Stimulated activated CD8-positive, alpha-beta memory T cell treated with anti-CD3 and anti-CD28 coated beads, Interleukin-7, amount 100 ng/mL, for 48 hours (primary cell): ENCODE measurements around the gene LRP11.

Source experiments
- DNase-seq, 2 donors: peaks; one replicate each; pipeline ENCODE4 v3.0.0-alpha.2; 2020; ENCODE audit warnings: low read depth in 1 of 2; ENCODE audit errors: extremely low read depth in 1 of 2

LRP11 gene

DNA sequence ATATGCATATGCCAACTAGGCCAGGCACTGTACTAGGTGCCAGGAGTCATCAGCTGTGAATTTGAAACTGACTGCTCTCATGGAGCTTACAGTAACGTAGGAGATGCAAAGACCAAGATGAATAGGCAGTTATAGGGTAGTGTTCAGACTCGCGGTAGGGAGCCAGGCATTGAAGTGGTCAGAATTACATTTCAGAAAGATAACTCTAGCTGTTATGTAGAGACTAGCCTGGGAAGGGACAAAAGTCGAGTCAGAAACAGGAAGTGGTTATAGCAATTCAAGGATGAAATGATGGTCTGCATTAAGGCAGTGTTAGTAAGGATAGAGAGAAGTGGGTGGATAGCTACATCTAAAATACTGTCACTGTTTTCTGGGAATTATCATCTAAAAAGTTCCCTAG is 58.0 kb downstream of the LRP11 start:
- DNase-seq = no peak

DNA sequence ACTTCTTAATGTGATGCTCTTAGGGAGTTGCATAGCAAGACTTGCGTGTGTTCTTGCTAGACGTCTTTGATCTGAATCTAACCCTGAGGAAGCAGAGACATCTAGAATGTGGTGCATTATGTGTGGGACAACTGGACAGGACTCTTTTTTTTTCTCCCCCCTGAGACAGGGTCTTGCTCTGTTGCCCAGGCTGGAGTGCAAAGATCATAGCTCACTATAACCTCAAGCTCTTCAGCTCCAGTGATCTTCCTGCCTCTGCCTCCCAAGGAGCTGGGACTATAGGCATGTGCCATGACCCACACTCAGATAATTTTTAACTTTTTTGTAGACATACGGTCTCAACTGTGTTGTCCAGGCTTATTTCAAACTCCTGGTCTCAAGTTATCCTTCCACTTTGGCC is 80.6 kb downstream of the LRP11 start:
- DNase-seq = no peak

DNA sequence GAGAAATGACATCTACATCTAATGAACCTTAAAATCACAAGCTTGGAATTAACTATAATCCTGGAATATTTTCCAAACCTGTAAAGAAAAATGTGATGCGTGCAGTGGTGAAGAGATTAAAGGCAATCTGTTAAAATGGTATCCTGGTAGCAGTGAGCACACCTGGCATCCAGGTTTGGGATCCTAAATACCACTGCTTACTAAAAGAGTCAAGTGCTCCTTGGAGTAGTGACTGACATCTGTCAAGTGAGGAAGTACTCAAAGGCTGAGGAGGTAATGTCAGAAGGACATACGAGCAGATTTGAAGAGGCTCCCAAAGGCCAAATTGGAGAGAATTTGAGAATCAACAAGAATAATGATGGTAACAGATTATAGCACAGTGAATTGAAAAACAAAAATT is 81.8 kb downstream of the LRP11 start:
- no peak for DNase-seq

DNA sequence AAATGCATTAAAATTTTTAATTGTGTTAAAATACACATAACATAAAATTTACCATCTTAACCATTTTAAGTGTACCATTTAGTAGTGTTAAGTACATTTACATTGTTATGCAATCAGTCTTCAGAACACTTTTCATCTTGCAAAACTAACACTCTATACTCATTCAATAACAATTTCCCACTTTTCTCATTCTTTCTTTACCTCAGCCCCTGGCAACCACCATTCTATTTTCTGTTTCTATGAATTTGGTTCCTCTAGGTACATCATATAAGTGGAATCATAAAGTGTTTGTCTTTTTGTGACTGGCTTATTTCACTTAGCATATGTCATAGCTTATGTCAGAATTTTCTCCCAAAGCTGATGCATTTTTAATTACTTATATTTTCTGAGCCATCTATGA is 82.4 kb downstream of the LRP11 start:
- no peak for DNase-seq

DNA sequence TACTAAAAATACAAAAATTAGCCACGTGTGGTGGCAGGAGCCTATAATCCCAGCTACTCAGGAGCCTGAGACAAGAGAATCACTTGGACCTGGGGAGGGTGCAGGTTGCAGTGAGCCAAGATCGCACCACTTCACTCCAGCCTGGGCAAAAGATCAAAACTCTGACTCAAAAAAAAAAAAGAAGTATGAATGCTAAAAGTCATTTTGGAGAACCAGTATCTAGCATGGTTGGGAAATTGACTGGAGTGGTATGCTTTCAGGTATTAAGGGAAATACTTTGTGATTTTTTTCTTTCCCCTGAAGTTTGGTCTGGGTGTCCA is 84.6 kb downstream of the LRP11 start:
- DNase-seq = no peak

DNA sequence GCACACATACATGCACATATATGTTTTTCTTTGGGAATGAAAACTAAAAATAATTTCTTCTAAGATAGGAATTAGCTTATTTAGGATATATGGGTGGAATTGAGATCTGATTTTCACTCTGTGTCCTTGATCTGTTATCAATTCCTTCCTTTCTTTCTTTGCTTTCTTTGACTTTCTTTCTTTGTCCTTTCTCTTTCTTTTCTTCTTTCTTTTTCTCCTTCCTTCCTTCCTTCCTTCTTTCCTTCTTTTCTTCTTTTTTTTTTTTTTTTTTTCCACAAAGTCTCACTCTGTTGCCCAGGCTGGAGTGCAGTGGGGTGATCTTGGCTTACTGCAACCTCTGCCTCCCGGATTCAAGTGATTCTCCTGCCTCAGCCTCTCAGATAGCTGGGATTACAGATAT is 86.5 kb downstream of the LRP11 start:
- no peak for DNase-seq

DNA sequence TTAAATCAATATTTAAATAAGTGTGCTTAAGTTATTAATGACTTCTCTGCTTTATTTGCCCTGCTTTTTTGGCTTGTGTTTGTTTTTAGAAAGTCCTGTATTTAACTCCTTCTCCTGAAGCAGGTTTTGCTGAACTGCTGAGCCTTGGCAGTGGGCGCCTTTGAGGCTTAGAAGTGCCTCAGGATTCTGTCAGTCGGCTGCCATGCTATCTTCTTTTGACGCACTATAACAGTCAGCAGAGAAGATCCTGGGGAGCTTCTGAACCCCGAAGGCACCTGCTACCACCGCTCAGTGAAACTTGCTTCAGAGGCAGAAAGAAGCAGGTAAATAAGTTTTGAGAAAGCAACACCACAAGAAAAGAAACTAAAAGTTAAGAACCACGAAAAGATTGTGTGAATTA is 92.2 kb downstream of the LRP11 start:
- DNase-seq = no peak

DNA sequence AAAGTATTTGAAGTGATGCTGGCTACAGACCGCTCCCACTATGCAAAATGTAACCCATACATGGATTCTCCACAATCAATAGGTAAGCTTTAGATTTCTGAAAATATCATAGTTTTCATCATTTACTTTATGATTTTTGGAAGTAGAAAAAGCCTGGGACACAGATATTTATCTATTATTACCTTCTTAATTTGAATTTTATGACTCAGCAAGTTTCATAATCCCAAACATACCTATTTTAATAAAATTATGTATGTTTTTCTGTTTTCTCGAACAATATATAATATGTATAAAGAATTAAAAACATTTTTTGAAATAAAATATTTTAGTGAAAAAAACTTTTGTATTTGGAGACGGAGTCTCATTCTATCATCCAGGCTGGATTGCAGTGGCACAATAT is 93.0 kb downstream of the LRP11 start:
- no peak for DNase-seq

DNA sequence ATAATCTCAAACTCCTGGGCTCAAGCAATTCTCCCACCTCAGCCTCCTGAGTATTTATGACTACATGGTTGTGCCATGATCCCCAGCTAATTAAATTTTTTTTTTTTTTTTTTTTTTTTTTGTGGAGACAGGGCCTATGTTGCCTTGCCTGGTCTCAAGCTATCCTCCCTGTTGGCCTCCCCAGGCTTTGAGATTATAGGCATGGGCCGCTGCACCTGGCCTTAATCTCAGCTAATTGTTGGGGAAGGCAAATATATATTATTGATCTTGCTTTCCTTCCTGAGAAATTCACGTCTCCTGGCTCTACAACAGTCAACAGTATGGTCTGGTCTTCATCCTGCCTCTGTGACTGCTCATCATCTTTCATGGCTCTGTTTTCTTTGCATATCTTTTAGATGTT is 94.5 kb downstream of the LRP11 start:
- no peak for DNase-seq
